NCI-H146 (cell line): ENCODE data around the gene NKTR.

Experiments used
- DNase-seq: peaks from one replicate; lab custom pipeline; 2025; lab: John Stamatoyannopoulos, UW

The NKTR gene

DNA sequence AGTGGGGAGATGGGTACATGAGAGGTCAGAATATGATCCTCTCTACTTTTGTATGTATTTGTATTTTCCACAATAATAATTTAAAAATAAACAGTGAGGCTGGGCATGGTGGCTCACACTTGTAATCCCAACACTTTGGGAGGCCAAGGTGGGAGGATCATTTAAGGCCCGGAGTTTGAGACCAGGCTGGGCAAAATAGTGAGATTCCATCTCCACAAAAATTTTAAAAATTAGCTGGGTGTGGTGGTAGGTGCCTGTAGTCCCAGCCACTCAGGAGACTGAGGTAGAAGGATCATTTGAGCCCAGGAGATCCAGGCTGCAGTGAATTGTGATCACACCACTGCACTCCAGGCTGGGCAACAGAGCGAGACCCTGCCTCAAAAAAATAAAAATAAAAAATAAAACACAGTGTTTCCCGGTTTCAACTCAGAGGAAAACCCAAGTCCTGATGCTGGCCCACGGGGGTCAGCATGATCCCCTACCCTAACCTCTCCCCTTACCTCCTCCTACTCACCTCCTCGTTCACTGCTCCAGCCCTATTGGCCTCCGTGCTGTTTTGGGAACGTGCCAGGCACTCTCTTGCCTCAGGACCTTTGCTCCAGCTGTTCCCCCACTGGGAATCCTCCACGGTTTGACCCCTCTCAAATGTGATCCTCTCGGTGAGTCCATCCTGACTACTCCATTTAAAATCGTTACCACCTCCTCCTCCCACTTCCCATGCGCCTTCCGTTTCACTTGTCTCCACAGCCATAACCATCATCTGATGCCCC is 82.0 kb downstream of the NKTR start:
- DNase-seq: no peak

DNA sequence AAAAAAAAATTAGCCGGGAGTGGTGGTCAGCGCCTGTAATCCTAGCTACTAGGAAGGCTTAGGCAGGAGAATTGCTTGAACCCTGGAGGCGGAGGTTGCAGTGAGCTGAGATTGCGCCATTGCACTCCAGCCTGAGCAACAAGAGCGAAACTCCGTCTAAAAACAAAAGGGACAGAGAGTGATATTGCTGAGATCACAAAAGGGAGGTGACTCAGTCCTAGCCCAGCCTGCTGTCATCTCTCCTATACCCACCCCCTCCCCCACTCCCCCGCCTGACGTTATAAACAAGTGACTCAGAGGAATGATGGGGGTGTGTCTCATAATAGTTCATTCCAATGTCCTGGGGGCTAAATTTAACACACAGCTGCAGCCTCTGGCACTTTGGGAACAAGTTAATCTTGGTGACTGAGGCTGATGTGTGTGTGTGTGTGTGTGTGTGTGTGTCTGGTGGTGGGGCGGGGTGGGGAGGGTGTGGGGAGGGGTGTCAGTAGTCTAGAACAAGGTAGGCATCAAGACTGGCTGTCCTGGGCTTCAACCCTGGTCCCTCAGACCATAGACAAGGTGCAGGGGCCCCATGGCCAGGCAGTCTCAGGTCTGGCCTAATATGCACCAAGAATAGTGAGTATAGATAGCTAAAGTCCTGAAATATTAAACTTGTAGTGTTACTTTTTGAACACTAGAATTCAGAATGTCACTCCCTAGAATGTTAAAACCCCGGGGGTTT is 83.6 kb downstream of the NKTR start:
- DNase-seq: no peak

- no peak for DNase-seq
Observed at GRCh38 chr3:42684632-42685362, 84.3 kb downstream of the NKTR start.

- no peak for DNase-seq
Observed at GRCh38 chr3:42685363-42685881, 84.9 kb downstream of the NKTR start, which contains the start of gene KLHL40. KLHL40 (plus strand) TSS chr3:42685537; CDS start chr3:42685619, 82 bp downstream.

- DNase-seq: no peak
Observed at GRCh38 chr3:42685891-42686820, 85.7 kb downstream of the NKTR start.

DNA sequence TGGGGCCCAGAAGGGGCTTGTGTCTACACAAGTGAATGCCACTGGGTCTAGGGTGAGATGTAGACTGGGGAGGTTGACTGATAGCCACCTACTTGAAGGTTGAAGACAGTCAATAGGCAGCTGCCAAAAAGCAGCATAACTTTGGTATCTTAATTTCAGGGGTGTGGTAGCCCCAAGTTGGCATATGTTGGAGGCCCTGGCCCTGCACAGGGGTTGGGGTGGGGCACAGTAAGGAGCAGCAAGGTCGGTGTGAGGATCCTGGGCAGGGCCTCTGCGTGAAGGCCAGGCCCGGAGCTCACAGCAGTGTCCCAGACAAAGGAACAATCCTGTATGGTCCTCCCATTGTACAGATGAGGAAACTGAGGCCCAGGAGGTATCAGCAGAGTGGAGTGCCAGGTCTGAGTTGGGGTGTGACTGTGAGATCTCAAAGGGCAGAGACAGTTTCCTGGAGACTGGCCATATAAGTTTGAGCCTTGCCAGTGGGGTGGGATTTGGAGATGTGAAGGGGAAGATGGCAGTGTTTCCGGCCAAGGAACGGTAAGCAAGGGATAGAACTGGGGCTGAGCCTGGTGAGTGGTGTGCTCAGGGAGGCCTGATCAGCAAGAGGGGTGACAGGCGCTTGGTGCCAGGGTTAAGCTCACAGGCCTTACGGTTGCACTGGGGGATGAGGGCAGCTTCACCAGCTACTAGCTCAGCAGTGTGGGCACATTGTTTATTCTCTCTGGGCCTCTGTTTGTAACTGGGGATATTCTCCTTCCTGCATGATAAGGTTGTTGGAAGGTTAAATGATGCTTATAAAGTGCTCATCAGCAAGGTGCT is 86.6 kb downstream of the NKTR start:
- no peak for DNase-seq

DNA sequence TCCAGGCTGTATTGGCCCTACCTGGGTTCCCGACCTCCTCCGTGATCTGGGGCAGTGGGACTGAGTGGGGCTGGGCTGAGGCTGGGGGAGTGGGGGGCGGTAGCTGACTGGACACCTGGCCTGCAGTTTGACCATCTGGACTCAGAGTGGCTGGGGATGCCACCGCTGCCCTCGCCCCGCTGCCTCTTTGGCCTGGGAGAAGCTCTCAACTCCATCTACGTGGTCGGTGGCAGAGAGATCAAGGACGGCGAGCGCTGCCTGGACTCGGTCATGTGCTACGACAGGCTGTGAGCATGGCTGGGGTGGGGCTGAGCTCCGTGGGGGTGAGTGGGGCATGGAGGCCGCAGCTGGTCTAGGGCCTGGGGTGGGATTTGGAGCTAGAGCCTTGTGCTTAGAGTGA is 87.5 kb downstream of the NKTR start:
- no peak for DNase-seq

GRCh38 chr3:42688487-42689420 is 88.3 kb downstream of the NKTR start:
- DNase-seq: no peak

DNA sequence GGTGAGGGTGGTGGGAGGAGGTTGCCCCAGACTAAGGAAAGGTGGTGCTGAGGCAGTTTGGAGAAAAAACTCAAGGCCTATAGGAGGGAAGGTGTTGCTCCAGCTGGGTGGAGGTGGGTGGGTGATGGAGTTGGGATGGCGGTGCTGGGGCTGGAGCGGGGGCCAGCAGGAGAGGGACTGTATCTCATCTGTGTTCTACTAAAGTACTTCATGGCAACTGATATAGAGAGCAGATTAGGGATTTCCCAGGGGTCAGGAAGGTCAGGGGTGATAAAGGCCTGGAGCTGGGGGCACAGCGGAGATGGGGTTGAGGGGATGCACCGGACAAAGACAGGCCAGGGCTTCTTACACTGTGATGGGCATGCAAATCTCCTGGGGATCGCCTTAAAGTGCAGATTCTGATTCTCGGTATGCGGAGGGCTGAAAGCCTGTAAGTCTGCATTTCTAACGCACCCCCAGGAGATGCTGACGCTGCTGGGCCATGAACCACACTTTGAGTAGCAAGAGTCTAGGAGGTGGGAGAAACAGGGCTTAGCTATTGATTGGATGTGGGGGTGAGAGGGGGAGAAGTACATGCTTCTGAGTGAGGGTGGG is 89.0 kb downstream of the NKTR start:
- no peak for DNase-seq

GRCh38 chr3:42690191-42690590 is 89.7 kb downstream of the NKTR start:
- no peak for DNase-seq

DNA sequence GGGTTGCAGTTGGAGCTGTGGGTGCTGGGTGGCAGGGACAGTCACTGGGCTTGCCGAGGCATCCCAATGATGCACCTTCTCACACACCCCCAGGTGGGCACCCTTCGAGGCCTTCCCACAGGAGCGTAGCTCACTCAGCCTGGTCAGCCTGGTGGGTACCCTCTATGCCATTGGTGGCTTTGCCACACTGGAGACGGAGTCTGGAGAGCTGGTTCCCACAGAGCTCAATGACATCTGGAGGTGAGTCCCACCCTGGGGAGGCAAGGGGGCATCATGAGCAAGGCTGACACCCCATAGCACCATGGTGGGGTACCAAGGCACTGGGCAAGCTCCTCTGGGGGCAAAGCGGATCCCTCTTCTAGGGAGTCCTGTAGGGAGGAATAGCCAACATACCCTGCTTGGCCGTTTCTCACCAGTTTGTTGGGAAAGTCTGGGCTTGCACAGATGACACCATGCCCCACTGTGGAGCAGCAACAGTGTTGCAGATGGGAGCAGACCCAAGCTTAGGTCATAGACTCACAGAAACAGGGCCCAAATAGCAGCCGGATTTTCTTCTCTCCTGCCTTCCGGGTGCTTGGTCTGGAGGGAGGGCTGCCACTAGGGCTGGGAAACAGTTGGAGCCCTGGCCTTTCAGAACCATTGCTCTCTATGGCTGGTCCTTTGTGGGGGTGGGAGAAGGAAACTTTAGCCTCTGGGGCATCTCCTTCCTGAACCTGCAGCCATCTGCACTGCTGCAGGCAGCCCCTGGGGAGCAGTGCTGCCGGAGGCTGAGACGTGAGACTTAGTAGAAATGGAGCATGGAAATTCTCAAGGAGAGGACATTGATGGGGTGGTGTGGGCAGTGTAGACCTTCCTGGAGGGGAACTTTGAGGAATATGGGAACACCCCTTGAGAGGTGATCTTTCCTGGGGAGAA is 90.5 kb downstream of the NKTR start:
- DNase-seq: no peak

GRCh38 chr3:42691816-42692666 is 91.6 kb downstream of the NKTR start:
- DNase-seq: no peak

DNA sequence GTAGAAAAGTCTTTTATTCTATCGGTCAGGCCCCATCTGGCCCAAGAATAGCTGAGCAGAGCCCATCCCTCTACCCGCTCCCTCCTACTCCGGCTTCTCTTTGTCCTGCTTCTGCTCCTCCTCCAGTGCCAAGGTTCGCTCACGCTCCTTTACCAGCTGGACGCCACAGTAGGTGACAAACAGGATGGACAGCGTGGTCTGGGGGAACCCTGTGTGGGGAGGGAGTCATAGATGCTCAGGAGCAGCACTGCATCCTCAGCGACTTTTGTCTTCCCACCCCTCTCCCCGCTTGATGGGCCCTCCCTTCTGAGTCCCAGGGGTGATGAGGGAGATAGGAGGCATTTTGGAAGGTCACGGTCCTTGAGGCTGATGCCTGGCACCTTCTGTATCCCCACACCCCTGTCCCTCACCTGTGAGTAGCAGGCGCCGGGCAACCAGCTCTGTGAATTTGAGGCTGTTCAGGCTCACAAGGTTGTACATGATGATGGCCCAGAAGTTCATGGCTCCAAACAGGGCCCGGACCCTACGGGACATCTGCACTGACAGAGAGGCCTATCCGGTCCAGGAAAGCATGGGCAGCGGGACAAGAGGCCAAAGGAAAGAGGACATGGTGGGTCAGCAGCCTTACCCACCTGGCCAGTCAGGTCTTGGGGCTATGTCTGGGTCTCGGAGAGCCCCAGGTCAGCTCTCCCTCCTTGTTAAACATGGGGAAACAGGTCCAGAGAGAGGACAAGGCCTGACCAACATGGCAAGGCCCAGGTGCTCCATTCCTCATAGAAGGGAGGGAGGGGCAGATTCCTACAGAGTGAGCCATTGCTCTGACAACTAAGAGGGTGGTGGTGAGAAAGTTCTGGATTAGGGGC is 92.4 kb downstream of the NKTR start:
- no peak for DNase-seq

DNA sequence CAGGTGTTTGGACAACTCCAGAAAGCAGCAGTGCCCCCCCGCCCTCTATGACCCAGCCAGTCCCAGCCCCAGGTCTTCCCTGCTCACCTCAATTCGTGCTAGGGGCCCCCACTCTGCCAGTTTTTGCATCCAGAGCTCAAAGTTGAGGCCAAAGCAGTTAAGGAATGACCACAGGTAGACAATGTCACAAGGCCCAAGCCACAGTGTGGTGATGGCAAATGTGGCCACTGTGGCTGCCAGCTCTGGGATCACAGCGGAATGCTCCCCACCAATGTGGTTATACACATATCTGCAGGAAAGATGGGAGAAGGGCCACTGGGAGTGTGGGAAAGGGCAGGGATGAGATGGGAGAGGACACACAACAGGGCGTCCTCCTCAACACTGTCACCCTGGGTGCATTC is 93.0 kb downstream of the NKTR start:
- DNase-seq: no peak

- DNase-seq: no peak
Observed at GRCh38 chr3:42694366-42694765, 93.9 kb downstream of the NKTR start.
